Skeletal muscle satellite cell (primary cell): ENCODE data around the gene CCDC175. TPM values are rescaled to one million over a fixed set of nuclear protein-coding genes. Genes with fewer than 3 reads are reported as not detected.
A peak's percentile ranks its signal among the peaks of the same experiment; 100 is the strongest.

Experiments used
- H3K27me3 ChIP-seq: 2 replicates; pipeline ENCODE4 v1.7.0; 2013; ENCODE audit warnings: low read length; ENCODE audit not compliant: control insufficient read depth, insufficient read depth
- H3K36me3 ChIP-seq: 2 replicates; pipeline ENCODE4 v1.7.0; 2013; ENCODE audit warnings: mild to moderate bottlenecking, control low read depth, low read length; ENCODE audit not compliant: insufficient read depth
- H3K4me1 ChIP-seq: 2 replicates; pipeline ENCODE4 v1.7.0; 2013; ENCODE audit warnings: low read length; ENCODE audit not compliant: control insufficient read depth, insufficient read depth
- H3K4me2 ChIP-seq: 2 replicates; pipeline ENCODE4 v1.7.0; 2013; ENCODE audit warnings: mild to moderate bottlenecking, low read length
- H3K4me3 ChIP-seq: 2 replicates; pipeline ENCODE4 v1.7.0; 2013; ENCODE audit warnings: low read length
- H3K9ac ChIP-seq: 2 replicates; pipeline ENCODE4 v1.7.0; 2013; ENCODE audit warnings: mild to moderate bottlenecking, low read depth, low read length, moderate library complexity
- H3K9me3 ChIP-seq: replicated peaks from 2 replicates; pipeline ENCODE4 v1.7.0; 2013; ENCODE audit warnings: mild to moderate bottlenecking, control low read depth, low read length
- total RNA-seq: library from RNA; depleted of rRNA; stranded (reverse); fragments of >200 nt; gene quantifications from 2 replicates; pipeline ENCODE4 v1.2.3, GENCODE V29; 2012; rRNA removed

CCDC175 gene
- total RNA-seq = not detected in 2 replicates

GRCh38 chr14:59576332-59577294, at the start of gene CCDC175:
TSS of gene CCDC175 (minus strand) at chr14:59576812. CDS start at chr14:59576775, 37 bp downstream.
- Histone ChIP-seq H3K4me1 (no peaks in the 10 kb centered on the region), H3K9me3 (no peaks in the 10 kb centered on the region), H3K9ac (no peak within 1 kb of the TSS), H3K36me3 (no peaks in the 10 kb centered on the region), H3K4me2 (peak within 1 kb of the TSS; percentile 93), H3K4me3 (peak within 1 kb of the TSS; percentile 67), H3K27me3 (no peaks in the 10 kb centered on the region)

GRCh38 chr14:59622631-59623030, 46.0 kb upstream of the CCDC175 start:
- H3K27me3 ChIP-seq = no peaks in the 10 kb centered on the region
- H3K9ac ChIP-seq = no peak overlapping the region
- no peak overlapping the region for H3K4me2 ChIP-seq
- H3K9me3 ChIP-seq = no peaks in the 10 kb centered on the region
- H3K4me3 ChIP-seq = no peak overlapping the region
- H3K36me3 ChIP-seq = no peaks in the 10 kb centered on the region
- H3K4me1 ChIP-seq = no peaks in the 10 kb centered on the region

- H3K27me3 ChIP-seq = no peaks in the 10 kb centered on the region
Measured at GRCh38 chr14:59619061-59619460, 42.4 kb upstream of the CCDC175 start.

GRCh38 chr14:59601056-59601455, 24.4 kb upstream of the CCDC175 start:
- Histone ChIP-seq H3K4me2 (no peak overlapping the region), H3K4me3 (no peak overlapping the region), H3K36me3 (no peaks in the 10 kb centered on the region), H3K9ac (no peak overlapping the region), H3K9me3 (no peaks in the 10 kb centered on the region), H3K27me3 (no peaks in the 10 kb centered on the region), H3K4me1 (peaks cover 10% of the 10 kb centered on the region)

More at GRCh38 chr14:59619061-59619460, 42.4 kb upstream of the CCDC175 start:
- H3K4me2 ChIP-seq = no peak overlapping the region
- no peaks in the 10 kb centered on the region for H3K9me3 ChIP-seq
- no peak overlapping the region for H3K4me3 ChIP-seq
- H3K36me3 ChIP-seq = no peaks in the 10 kb centered on the region
- no peak overlapping the region for H3K9ac ChIP-seq
- no peaks in the 10 kb centered on the region for H3K4me1 ChIP-seq

GRCh38 chr14:59600211-59600945, 23.8 kb upstream of the CCDC175 start:
- no peak overlapping the region for H3K4me3 ChIP-seq

GRCh38 chr14:59595071-59595470, 18.5 kb upstream of the CCDC175 start:
- Histone ChIP-seq H3K4me2 (no peak overlapping the region), H3K4me1 (no peaks in the 10 kb centered on the region), H3K9me3 (no peaks in the 10 kb centered on the region), H3K36me3 (peaks cover 3% of the 10 kb centered on the region), H3K4me3 (no peak overlapping the region), H3K9ac (no peak overlapping the region), H3K27me3 (no peaks in the 10 kb centered on the region)

More at GRCh38 chr14:59600211-59600945, 23.8 kb upstream of the CCDC175 start:
- Histone ChIP-seq H3K36me3 (no peaks in the 10 kb centered on the region), H3K9me3 (no peaks in the 10 kb centered on the region), H3K4me1 (peaks cover 10% of the 10 kb centered on the region), H3K27me3 (no peaks in the 10 kb centered on the region), H3K4me2 (no peak overlapping the region), H3K9ac (no peak overlapping the region)

- Histone ChIP-seq H3K4me3 (no peak overlapping the region), H3K9me3 (no peaks in the 10 kb centered on the region), H3K9ac (no peak overlapping the region), H3K27me3 (no peaks in the 10 kb centered on the region), H3K4me2 (no peak overlapping the region), H3K4me1 (no peaks in the 10 kb centered on the region), H3K36me3 (peaks cover 3% of the 10 kb centered on the region)
Measured at GRCh38 chr14:59591641-59592370, 15.2 kb upstream of the CCDC175 start.

GRCh38 chr14:59588101-59588500, 11.5 kb upstream of the CCDC175 start:
- H3K36me3 ChIP-seq = no peaks in the 10 kb centered on the region
- no peak overlapping the region for H3K4me2 ChIP-seq
- peaks cover 23% of the 10 kb centered on the region for H3K4me1 ChIP-seq
- no peak overlapping the region for H3K9ac ChIP-seq
- no peak overlapping the region for H3K4me3 ChIP-seq
- H3K27me3 ChIP-seq = no peaks in the 10 kb centered on the region
- H3K9me3 ChIP-seq = no peaks in the 10 kb centered on the region

- Histone ChIP-seq H3K9me3 (no peaks in the 10 kb centered on the region), H3K9ac (no peak overlapping the region), H3K4me3 (no peak overlapping the region), H3K4me2 (peak overlapping the region; percentile 36), H3K4me1 (peaks cover 23% of the 10 kb centered on the region), H3K36me3 (no peaks in the 10 kb centered on the region), H3K27me3 (no peaks in the 10 kb centered on the region)
Measured at GRCh38 chr14:59585891-59586554, 9.4 kb upstream of the CCDC175 start.

- Histone ChIP-seq H3K4me1 (peaks cover 23% of the 10 kb centered on the region), H3K9ac (no peak overlapping the region), H3K9me3 (no peaks in the 10 kb centered on the region), H3K4me2 (peak overlapping the region; percentile 15), H3K4me3 (no peak overlapping the region), H3K27me3 (no peaks in the 10 kb centered on the region), H3K36me3 (no peaks in the 10 kb centered on the region)
Measured at GRCh38 chr14:59583755-59584154, 7.1 kb upstream of the CCDC175 start.
